ENCODE measurements around the gene HAUS2. TPM values are rescaled to one million over a fixed set of nuclear protein-coding genes. Genes with fewer than 3 reads are reported as not detected.
"Not testable (repeated sequence)": the region's sequence is repeated elsewhere in the genome, so short reads cannot be mapped to it uniquely, and the experiment has no call there.

The HAUS2 gene
- total and polyA plus RNA-seq, 7 donors: 11.1 to 24.6 (median 18.3) TPM

- peaks cover 6 to 28% (median 17%) of the 10 kb centered on the region in 4 donors for H3K36me3 ChIP-seq
- DNase-seq: no peak
- 1 to 9% methylated on average over 9 of the region's 9 CpGs for WGBS, 2 donors
- TF ChIP-seq CTCF (IDR thresholded peaks at IDR 0.05) (no peak), POLR2AphosphoS5 (IDR thresholded peaks at IDR 0.05) (no peak), POLR2A (IDR thresholded peaks at IDR 0.05) (no peak), EP300 (IDR thresholded peaks at IDR 0.05) (no peak)
- H3K9me3 ChIP-seq: no peaks in the 10 kb centered on the region
- intact Hi-C loops (cut with DNase I): loop anchor here (2.0 to 5.0 kb wide), 3 partner anchors 34 to 103 kb away; partner anchors contain the start of gene SNAP23
- H3K27ac ChIP-seq: peak overlapping the region; percentile 89 to 97 (median 92)
- no peaks in the 10 kb centered on the region for H3K27me3 ChIP-seq
- peaks cover 0 to 26% (median 24%) of the 10 kb centered on the region in 4 donors for H3K4me1 ChIP-seq
- peak overlapping the region; percentile 72 to 94 (median 80) for H3K4me3 ChIP-seq
These were observed 755 bp upstream of the HAUS2 start for GRCh38 chr15:42547918-42548248.

- WGBS, 2 donors: 0 to 1% methylated on average over 15 of the region's 15 CpGs
- TF ChIP-seq POLR2AphosphoS5 (IDR thresholded peaks at IDR 0.05) (no peak), POLR2A (IDR thresholded peaks at IDR 0.05) (no peak), EP300 (IDR thresholded peaks at IDR 0.05) (no peak), CTCF (IDR thresholded peaks at IDR 0.05) (no peak)
- DNase-seq: no peak
- H3K36me3 ChIP-seq: peaks cover 6 to 17% (median 8%) of the 10 kb centered on the region in 4 donors
- peaks cover 0 to 26% (median 24%) of the 10 kb centered on the region in 4 donors for H3K4me1 ChIP-seq
- H3K27me3 ChIP-seq: no peaks in the 10 kb centered on the region
- intact Hi-C loops (cut with DNase I): loop anchor here (2.0 to 5.0 kb wide), 3 partner anchors 33 to 102 kb away; partner anchors contain the start of gene SNAP23
- H3K27ac ChIP-seq: peak overlapping the region; percentile 89 to 97 (median 92)
- no peaks in the 10 kb centered on the region for H3K9me3 ChIP-seq
- peak overlapping the region; percentile 72 to 94 (median 80) for H3K4me3 ChIP-seq
These were observed 424 bp downstream of the HAUS2 start for GRCh38 chr15:42549032-42549491.

- Histone ChIP-seq H3K27ac (peak overlapping the region; percentile 89 to 97 (median 92)), H3K9me3 (no peaks in the 10 kb centered on the region), H3K36me3 (peaks cover 0 to 9% (median 2%) of the 10 kb centered on the region in 4 donors), H3K27me3 (no peaks in the 10 kb centered on the region), H3K4me1 (peaks cover 0 to 26% (median 24%) of the 10 kb centered on the region in 4 donors), H3K4me3 (peak overlapping the region in 3 of 4 donors; percentile 77 to 94 (median 84))
- 68 to 70% methylated on average over 12 of the region's 12 CpGs for WGBS, 2 donors
- no peak for DNase-seq
- intact Hi-C loops (cut with DNase I): loop anchor here (2.0 to 5.0 kb wide), 3 partner anchors 32 to 101 kb away; partner anchors contain the start of gene SNAP23
- TF ChIP-seq POLR2AphosphoS5 (IDR thresholded peaks at IDR 0.05) (no peak), CTCF (IDR thresholded peaks at IDR 0.05) (no peak), EP300 (IDR thresholded peaks at IDR 0.05) (no peak), POLR2A (IDR thresholded peaks at IDR 0.05) (no peak)
These were observed 1.2 kb downstream of the HAUS2 start for GRCh38 chr15:42549741-42550392.

- intact Hi-C loops (cut with DNase I): no loop called here
- TF ChIP-seq EP300 (IDR thresholded peaks at IDR 0.05) (no peak), CTCF (IDR thresholded peaks at IDR 0.05) (no peak), POLR2A (IDR thresholded peaks at IDR 0.05) (no peak), POLR2AphosphoS5 (IDR thresholded peaks at IDR 0.05) (no peak)
- WGBS, 2 donors: 93% methylated on average over 1 of the region's 1 CpG
- Histone ChIP-seq H3K9me3 (no peaks in the 10 kb centered on the region), H3K36me3 (peaks cover 0 to 7% (median 1%) of the 10 kb centered on the region in 4 donors), H3K4me1 (peaks cover 0 to 7% (median 3%) of the 10 kb centered on the region in 4 donors), H3K27ac (no peak overlapping the region), H3K4me3 (no peak overlapping the region), H3K27me3 (no peaks in the 10 kb centered on the region)
- no peak for DNase-seq
These were observed 4.9 kb downstream of the HAUS2 start for GRCh38 chr15:42553554-42553953.

GRCh38 chr15:42556550-42557207 is 8.0 kb downstream of the HAUS2 start:
- H3K27me3 ChIP-seq; H3K9me3 ChIP-seq; intact Hi-C loops (cut with DNase I); H3K4me1 ChIP-seq; H3K4me3 ChIP-seq: not testable (repeated sequence)
- H3K36me3 ChIP-seq: peaks cover 2 to 38% (median 12%) of the 10 kb centered on the region in 4 donors
- WGBS, 2 donors: 96 to 98% methylated on average over 11 of the region's 12 CpGs
- DNase-seq: peak; percentile 72
- H3K27ac ChIP-seq: peak overlapping the region in 1 of 4 donors; percentile 5
